ENCODE measurements around the gene ALDOA. TPM values are rescaled to one million over a fixed set of nuclear protein-coding genes. Genes with fewer than 3 reads are reported as not detected.

Gene ALDOA
- total RNA-seq, 4 donors from 2014 or later = 175 to 905 (median 489) TPM

- no peak for DNase-seq
- Histone ChIP-seq H3K9me3 (no peaks in the 10 kb centered on the region), H3K36me3 (no peaks in the 10 kb centered on the region), H3K4me1 (peaks cover 6 to 7% of the 10 kb centered on the region in 2 donors), H3K4me3 (peak overlapping the region; percentile 56 to 99), H3K27me3 (no peaks in the 10 kb centered on the region), H3K27ac (peak overlapping the region; percentile 82 to 88)
- intact Hi-C loops (cut with DNase I; ENCODE audit: low total_unique reads) = no loop called here
- TF ChIP-seq POLR2A (IDR thresholded peaks at IDR 0.05) = no peak
- TF ChIP-seq, protein P1, sequence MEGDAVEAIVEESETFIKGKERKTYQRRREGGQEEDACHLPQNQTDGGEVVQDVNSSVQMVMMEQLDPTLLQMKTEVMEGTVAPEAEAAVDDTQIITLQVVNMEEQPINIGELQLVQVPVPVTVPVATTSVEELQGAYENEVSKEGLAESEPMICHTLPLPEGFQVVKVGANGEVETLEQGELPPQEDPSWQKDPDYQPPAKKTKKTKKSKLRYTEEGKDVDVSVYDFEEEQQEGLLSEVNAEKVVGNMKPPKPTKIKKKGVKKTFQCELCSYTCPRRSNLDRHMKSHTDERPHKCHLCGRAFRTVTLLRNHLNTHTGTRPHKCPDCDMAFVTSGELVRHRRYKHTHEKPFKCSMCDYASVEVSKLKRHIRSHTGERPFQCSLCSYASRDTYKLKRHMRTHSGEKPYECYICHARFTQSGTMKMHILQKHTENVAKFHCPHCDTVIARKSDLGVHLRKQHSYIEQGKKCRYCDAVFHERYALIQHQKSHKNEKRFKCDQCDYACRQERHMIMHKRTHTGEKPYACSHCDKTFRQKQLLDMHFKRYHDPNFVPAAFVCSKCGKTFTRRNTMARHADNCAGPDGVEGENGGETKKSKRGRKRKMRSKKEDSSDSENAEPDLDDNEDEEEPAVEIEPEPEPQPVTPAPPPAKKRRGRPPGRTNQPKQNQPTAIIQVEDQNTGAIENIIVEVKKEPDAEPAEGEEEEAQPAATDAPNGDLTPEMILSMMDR (IDR thresholded peaks at IDR 0.05) = no peak
Observed at GRCh38 chr16:30076276-30076791, 10.8 kb downstream of the ALDOA start.

GRCh38 chr16:30077656-30078055, 12.1 kb downstream of the ALDOA start:
- no peak for TF ChIP-seq POLR2A (IDR thresholded peaks at IDR 0.05)
- TF ChIP-seq, protein P1 (IDR thresholded peaks at IDR 0.05) = no peak
- H3K4me1 ChIP-seq = peaks cover 6 to 7% of the 10 kb centered on the region in 2 donors
- intact Hi-C loops (cut with DNase I; ENCODE audit: low total_unique reads) = no loop called here
- DNase-seq = no peak
- H3K36me3 ChIP-seq = no peaks in the 10 kb centered on the region
- H3K4me3 ChIP-seq = no peak overlapping the region
- no peaks in the 10 kb centered on the region for H3K27me3 ChIP-seq
- no peaks in the 10 kb centered on the region for H3K9me3 ChIP-seq
- H3K27ac ChIP-seq = no peak overlapping the region

GRCh38 chr16:30078744-30079143, 13.2 kb downstream of the ALDOA start:
- DNase-seq = no peak
- Histone ChIP-seq H3K36me3 (no peaks in the 10 kb centered on the region), H3K27ac (no peak overlapping the region), H3K27me3 (no peaks in the 10 kb centered on the region), H3K4me1 (peaks cover 6 to 7% of the 10 kb centered on the region in 2 donors), H3K4me3 (no peak overlapping the region), H3K9me3 (no peaks in the 10 kb centered on the region)
- TF ChIP-seq, protein P1 (IDR thresholded peaks at IDR 0.05) = no peak
- intact Hi-C loops (cut with DNase I; ENCODE audit: low total_unique reads) = no loop called here

DNA sequence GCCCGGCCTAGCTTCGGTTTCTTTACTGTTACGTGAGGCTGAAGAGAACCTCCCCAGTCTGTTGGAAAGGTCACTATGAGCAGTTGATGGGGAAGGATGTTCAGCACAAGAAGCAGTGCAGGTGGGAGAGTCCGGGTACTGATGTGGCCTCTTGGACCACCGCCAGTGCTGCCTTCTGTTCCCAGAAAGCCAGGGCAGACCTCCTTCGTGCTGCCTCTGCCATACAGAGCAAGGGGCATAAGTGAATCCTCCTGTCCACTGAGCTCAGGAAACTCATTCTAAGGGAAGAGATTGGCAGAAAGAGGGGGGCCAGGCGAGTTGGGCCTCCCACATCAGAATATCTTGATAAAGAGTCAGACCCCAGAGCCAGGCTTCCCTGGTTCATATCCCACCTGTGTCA, 13.9 kb downstream of the ALDOA start:
- no peak overlapping the region for H3K27ac ChIP-seq
- no peak overlapping the region for H3K4me3 ChIP-seq
- no peaks in the 10 kb centered on the region for H3K36me3 ChIP-seq
- no peak for DNase-seq
- H3K4me1 ChIP-seq = peaks cover 6 to 7% of the 10 kb centered on the region in 2 donors
- no peak for TF ChIP-seq POLR2A (IDR thresholded peaks at IDR 0.05)
- TF ChIP-seq, protein P1 (IDR thresholded peaks at IDR 0.05) = no peak
- intact Hi-C loops (cut with DNase I; ENCODE audit: low total_unique reads) = no loop called here
- no peaks in the 10 kb centered on the region for H3K27me3 ChIP-seq
- no peaks in the 10 kb centered on the region for H3K9me3 ChIP-seq

DNA sequence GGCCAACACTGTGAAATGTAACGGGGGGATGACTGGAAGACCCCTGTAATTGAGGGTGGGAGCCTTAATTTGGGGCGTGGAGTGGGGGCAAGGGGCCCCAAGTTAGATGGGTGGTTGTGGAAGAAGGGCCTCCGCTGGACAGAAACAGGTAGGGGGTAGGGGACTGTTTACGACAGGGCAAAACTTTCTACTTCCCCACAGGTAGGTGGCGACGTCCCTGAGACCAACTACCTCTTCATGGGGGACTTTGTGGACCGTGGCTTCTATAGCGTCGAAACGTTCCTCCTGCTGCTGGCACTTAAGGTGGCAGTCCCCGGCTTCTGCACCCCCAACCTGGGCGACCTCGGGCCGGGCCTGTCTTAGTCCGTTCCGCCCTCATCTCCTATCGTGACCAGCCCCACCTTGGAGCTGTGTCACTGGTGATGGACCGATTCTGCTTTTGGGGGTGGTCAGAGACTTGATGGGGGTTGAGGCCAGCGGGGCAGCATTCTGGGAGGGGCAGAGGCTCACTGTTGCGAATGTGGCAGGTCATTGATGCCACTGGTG, 17.1 kb downstream of the ALDOA start:
- no peak overlapping the region for H3K27ac ChIP-seq
- H3K27me3 ChIP-seq = no peaks in the 10 kb centered on the region
- no peaks in the 10 kb centered on the region for H3K36me3 ChIP-seq
- H3K4me3 ChIP-seq = no peak overlapping the region
- H3K9me3 ChIP-seq = no peaks in the 10 kb centered on the region
- no peak for DNase-seq
- H3K4me1 ChIP-seq = peaks cover 0 to 4% of the 10 kb centered on the region in 2 donors
- TF ChIP-seq, protein P1 (IDR thresholded peaks at IDR 0.05) = no peak
- TF ChIP-seq POLR2A (IDR thresholded peaks at IDR 0.05) = no peak
- intact Hi-C loops (cut with DNase I; ENCODE audit: low total_unique reads) = no loop called here

All from uterus (tissue), 4 donors.